LNCaP clone FGC (cell line): ENCODE measurements around the gene IRF2.
A peak's percentile ranks its signal among the peaks of the same experiment; 100 is the strongest.

Source experiments
- DNase-seq: peaks from one replicate; pipeline ENCODE4 v3.0.0-alpha.2; 2011; ENCODE audit warnings: low read depth
- H3K4me3 ChIP-seq: 2 replicates; pipeline ENCODE4 v1.5.1; 2011; ENCODE audit warnings: mild to moderate bottlenecking, low read depth, low read length, control low read depth
- CTCF ChIP-seq: IDR thresholded peaks from 2 replicates; pipeline ENCODE4 v1.5.1; 2012; ENCODE audit warnings: mild to moderate bottlenecking; ENCODE audit not compliant: control insufficient read depth, insufficient read depth; ENCODE audit errors: extremely low read depth

The IRF2 gene

GRCh38 chr4:184421533-184422155, 52.7 kb downstream of the IRF2 start:
- no peak for TF ChIP-seq CTCF
- H3K4me3 ChIP-seq = no peak overlapping the region
- no peak for DNase-seq

GRCh38 chr4:184420881-184421416, 53.4 kb downstream of the IRF2 start:
- TF ChIP-seq CTCF = no peak
- H3K4me3 ChIP-seq = no peak overlapping the region
- DNase-seq = no peak

- no peak overlapping the region for H3K4me3 ChIP-seq
- TF ChIP-seq CTCF = no peak
- DNase-seq = no peak
These were observed 53.9 kb downstream of the IRF2 start for GRCh38 chr4:184420402-184420801.

- TF ChIP-seq CTCF = no peak
- no peak overlapping the region for H3K4me3 ChIP-seq
- DNase-seq = no peak
These were observed 54.4 kb downstream of the IRF2 start for GRCh38 chr4:184419976-184420375.

GRCh38 chr4:184417802-184418511, 56.4 kb downstream of the IRF2 start:
- peak; percentile 82 for DNase-seq
- TF ChIP-seq CTCF = no peak
- no peak overlapping the region for H3K4me3 ChIP-seq

GRCh38 chr4:184416913-184417734, 57.2 kb downstream of the IRF2 start:
- no peak for TF ChIP-seq CTCF
- DNase-seq = no peak
- H3K4me3 ChIP-seq = no peak overlapping the region
